ENCODE data around the gene INO80B.
"Not testable (repeated sequence)": the region's sequence is repeated elsewhere in the genome, so short reads cannot be mapped to it uniquely, and the experiment has no call there.

INO80B gene

DNA sequence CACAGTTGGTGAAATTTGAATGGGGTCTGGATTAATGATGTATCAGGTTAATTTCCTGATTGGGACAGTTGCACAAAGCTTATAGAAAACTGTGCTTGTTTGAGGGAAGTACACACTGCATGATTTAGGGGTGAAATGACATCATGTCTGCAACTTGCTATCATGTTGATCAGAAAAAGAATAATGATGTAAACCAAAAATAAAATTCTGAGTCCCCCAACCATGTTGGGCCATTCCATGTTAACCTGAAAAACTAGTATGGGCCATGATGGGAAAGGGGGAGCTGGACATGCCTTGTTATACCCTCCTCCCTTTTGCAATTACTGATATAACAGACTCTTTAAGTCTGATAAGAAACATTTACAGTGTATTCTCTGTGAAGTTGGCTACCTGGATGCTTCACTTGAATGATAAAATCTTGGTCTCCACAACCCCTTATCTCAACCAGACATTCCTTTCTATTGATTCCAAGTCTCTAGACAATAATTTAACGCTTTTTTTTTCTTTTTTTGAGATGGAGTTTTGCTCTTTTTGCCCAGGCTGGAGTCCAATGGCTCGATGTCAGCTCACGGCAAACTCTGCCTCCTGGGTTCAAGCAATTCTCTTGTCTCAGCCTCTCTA, 4.2 kb upstream of the INO80B start:
- DNase-seq = no peak

DNA sequence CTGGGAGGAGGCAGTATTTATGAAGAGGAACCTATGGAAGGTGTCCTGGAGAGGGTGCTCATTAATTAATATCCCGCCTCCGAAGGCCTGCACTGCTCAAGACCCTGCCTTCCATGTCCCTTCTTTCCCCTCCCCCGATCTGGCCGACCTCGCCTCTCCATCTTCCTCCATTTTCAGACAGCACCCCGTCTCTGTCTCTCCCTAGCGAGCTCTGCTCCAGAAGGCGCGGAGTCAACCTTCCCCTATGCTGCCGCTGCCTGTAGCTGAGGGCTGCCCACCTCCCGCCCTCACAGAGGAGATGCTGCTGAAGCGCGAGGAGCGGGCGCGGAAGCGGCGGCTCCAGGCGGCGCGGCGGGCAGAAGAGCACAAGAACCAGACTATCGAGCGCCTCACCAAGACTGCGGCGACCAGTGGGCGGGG, 2.3 kb downstream of the INO80B start:
- no peak for DNase-seq

DNA sequence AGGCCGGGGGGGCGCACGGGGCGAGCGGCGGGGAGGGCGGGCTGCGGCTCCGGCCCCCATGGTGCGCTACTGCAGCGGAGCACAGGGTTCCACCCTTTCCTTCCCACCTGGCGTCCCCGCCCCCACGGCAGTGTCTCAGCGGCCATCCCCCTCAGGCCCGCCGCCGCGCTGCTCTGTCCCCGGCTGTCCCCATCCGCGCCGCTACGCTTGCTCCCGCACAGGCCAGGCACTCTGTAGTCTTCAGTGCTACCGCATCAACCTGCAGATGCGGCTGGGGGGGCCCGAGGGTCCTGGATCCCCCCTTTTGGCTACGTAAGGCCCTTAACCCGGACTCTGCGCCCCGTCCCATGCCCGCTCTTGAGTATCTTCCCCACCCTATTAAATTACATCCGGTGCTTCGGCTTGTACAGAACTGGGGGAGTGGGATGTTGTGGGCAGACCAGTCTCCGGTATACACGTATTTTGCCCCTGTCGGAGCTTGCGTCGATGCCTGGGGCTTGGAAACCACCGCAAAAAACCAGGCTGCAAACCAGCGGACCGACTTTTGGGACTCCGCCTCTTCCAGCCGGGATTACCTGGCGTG, 2.8 kb downstream of the INO80B start:
- peak; percentile 74 for DNase-seq

DNA sequence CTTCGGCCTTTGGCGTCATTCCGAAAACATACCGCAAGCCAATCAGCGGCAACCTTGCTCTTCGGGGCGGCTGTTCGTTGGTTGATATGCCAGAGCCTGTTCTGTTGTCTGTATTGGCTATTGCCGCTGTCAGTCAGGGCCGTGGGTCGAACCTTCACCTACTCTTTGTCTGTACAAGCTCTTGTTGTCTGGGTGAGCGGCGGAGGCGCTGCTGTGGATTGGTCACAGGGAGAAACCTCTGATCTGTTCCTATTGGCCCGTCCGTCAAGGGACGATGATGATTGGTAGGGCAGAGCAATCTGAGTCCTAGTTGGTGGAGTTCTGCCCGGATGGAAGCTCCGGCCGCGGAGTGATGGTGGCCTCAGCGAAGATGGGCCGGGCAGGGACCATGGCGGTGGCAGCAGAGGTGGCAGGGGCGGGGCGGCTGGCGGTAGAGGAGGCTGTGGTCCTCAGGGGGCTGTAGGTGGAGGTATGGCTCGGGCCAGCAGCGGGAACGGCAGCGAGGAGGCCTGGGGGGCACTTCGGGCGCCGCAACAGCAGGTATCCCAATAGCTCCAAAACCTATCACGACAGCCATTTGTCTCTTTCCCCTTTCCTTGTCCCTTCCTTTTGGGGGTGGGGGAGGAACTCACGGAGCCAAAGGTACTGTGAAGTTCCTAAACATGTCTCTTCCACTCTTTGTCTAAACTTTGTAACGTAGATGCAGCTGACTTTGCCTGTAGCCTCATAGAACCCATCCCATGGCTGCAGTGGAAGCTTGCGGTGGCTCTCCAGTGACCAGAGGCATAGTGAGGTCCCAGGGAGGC, 3.4 kb downstream of the INO80B start, which contains the start of gene WBP1:
WBP1 (plus strand) TSS at position 307 of the 806 bp plus-strand sequence; CDS start at position 472, 165 bp downstream.
- peak; percentile 99 for DNase-seq

DNA sequence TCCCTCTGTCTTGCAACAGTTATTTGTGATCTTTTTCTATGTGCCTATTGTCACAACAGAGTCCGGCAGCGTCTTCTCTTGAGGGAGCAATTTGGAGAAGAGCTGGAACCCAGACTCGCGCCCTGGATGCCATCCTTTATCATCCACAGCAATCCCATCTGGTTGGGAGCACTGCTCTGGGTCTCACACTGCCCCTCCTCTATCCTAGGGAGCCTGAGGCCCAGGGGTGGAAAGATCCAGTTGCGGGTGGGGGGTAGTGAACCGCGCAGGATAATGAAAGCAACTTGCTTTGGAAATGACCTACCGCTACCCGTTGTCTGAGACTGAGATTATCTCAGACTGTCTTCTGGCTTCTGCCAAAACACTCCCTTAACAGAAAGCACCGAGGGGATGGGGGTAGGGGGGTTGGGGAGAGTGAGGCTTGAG, 4.1 kb downstream of the INO80B start:
- DNase-seq = no peak

DNA sequence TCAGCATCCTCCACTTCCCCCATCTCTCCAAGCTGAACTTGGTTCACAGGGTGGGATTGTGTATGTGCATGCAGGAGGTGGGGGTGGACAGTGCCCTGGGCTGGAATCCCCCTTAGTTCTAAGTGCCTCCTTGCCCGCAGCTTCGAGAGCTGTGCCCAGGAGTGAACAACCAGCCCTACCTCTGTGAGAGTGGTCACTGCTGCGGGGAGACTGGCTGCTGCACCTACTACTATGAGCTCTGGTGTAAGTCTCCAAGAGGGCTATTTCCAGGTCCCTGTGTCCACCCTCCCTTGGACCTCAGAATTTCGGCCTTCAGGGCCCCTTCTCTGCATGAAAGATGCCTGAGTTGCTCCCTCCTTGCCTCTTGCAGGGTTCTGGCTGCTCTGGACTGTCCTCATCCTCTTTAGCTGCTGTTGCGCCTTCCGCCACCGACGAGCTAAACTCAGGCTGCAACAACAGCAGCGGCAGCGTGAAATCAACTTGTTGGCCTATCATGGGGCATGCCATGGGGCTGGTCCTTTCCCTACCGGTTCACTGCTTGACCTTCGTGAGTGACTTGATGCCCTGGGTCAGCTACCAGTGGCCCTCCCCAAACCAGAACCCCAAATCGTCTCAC, 4.7 kb downstream of the INO80B start:
- not testable (repeated sequence) for DNase-seq

DNA sequence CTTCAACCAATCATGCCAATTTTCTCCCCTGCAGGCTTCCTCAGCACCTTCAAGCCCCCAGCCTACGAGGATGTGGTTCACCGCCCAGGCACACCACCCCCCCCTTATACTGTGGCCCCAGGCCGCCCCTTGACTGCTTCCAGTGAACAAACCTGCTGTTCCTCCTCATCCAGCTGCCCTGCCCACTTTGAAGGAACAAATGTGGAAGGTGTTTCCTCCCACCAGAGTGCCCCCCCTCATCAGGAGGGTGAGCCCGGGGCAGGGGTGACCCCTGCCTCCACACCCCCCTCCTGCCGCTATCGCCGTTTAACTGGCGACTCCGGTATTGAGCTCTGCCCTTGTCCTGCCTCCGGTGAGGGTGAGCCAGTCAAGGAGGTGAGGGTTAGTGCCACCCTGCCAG, 5.3 kb downstream of the INO80B start:
- not testable (repeated sequence) for DNase-seq

DNA sequence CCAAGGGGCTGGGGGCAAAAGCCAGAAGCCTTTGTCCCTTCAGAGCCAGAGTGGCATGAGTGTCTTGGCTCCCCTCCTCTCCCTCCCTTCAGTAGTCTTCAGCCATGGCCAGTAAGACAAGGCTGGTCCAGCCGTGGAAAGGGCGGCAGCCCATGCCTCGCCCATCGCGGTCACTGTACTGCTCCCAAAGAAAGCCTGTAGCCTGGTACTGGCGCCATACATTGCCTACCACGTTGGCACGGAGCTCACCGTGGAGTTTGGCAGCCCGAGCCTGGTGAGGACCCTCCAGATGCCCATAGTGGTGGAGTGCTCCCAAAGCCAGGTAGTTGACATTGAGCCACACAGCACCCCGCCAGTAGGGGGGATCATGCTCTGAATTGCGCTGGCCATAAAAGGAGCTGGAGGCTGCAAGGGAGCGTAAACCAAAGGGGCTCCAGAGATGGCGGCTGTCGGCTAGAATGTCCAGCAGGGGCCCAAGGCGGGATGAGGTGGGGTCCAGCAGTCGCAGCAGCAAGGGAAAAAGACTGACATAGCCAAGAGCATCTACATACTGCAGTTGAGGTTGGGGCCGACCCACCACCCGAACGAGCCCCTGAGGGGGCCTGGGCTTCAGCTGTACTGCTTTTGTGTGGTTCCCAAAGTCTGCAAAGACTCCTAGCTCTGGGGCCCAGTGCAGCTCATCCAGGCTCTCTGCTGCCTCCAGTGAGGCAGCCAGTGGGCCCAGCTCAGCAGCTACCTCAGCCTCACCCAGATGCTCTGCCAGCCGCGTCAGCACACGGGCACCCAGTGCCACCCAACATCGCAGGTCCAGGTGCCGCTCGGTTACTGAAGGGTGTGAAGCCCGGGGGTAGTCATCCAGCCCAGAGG, 6.5 kb downstream of the INO80B start:
- no peak for DNase-seq

DNA sequence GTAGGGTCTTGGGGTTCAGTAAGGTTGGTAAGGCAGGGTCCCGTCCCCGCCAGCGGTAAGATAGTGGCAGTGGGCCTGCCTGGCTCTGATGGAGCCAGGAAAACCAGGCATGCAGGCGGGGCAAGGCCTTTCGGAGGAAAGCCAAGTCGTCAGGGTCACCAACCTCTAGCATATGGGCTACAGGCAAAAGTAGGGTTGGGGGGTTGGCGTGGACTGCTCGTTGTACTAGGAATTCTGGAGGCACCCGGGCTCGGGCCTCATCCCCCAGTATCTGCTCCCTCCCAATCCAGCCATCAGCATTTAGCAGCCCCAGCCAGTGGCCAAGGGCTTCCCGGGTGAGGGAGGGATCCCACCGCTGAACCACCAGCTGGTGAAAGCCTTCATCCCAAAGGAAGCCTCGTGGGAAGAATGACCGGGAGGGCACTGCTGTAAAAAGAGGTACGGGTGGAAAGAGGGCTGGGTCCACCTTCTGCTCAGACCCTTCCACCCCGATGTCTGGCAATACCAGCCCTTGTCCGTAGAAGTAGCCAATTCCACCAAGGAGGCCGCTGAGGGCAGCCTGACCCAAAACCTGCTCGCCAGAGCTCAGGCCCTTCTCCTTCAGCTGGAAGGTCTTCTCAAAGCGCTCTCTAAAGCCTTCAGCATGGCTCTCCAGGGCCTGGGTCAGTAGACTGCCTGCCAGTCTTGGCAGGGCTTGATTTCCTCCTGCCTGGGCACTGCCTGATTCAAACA, 7.3 kb downstream of the INO80B start:
- peak; percentile 0 for DNase-seq

DNA sequence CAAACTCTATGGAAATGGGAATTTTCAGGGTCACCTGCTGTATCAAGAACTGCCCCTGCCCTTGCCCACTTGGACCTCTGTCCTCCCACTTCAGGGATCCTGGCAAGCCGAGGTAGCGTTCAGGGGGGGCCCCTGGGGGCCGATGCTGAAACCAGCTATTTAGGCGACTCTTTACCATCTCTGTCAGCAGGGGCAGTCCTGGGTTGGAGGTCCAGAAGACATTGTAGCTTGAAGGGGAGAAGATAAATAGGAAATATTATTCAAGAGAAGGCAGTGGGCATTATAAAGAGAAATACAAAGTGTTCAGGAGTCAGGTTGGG, 7.9 kb downstream of the INO80B start:
- no peak for DNase-seq

DNA sequence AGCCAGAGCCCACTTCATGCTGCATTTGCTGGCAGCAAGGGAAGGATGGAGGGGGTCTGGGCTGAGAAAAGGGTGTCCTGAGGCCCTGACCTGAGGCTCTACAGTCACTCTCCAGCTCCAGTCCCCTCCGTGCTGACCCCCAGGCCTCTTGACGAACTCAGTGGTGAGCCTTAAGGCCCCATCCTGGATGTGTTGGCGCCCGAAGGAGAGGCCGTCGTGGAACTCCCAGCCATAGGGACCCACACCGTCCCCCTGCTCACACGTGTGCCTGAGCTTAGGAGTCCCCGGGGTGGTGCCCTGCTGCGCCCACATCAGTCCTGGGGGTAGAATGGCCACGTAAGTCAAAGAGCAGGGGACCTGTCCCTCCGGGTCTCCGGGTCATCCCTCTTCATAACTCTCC, 9.5 kb downstream of the INO80B start:
- DNase-seq = no peak

DNA sequence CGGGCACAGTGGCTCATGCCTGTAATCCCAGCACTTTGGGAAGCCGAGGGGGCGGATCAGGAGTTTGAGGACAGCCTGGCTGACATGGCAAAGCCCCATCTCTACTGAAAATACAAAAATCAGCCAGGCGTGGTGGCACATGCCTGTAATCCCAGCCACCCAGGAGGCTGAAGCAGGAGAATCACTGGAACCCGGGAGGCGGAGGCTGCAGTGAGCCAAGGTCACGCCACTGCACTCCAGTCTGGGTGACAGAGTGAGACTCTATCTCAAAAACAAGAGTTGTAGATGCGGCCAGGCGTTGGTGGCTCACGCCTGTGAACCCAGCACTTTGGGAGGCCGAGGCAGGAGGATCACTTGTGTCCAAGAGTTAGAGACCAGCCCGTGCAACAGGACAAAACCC, 15.9 kb downstream of the INO80B start:
- DNase-seq = not testable (repeated sequence)

DNA sequence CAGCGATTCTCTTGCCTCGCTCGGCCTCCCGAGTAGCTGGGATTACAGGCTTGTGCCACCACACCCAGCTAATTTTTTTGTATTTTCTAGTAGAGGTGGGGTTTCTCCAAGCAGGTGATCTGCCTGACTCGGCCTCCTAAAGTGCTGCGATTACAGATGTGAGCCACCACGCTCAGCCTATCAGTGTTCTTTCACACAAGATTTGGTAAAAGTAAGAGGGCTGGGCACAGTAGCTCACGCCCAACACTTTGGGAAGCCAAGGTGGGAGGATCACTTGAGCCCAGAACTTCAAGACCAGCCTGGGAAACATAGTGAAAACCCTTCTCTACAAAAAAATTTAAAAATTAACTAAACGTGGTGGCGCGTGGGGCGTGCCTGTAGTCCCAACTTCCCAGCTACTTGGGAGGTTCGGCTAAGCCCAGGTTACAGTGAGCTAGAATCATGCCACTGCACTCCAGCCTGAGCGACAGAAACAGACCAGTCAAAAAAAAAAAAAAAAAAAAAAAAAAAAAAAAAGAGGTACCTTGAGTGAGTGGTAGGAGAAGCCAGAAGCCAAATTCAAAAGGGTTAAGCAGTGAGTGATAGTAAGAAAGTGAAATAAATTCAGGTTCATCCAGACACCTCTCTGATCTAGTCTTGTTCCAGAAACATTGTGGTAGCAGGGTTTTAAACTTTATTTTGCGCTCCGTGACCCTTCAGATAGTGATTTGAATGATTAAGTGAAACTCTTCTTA, 16.6 kb downstream of the INO80B start:
- peak; percentile 1 for DNase-seq

DNA sequence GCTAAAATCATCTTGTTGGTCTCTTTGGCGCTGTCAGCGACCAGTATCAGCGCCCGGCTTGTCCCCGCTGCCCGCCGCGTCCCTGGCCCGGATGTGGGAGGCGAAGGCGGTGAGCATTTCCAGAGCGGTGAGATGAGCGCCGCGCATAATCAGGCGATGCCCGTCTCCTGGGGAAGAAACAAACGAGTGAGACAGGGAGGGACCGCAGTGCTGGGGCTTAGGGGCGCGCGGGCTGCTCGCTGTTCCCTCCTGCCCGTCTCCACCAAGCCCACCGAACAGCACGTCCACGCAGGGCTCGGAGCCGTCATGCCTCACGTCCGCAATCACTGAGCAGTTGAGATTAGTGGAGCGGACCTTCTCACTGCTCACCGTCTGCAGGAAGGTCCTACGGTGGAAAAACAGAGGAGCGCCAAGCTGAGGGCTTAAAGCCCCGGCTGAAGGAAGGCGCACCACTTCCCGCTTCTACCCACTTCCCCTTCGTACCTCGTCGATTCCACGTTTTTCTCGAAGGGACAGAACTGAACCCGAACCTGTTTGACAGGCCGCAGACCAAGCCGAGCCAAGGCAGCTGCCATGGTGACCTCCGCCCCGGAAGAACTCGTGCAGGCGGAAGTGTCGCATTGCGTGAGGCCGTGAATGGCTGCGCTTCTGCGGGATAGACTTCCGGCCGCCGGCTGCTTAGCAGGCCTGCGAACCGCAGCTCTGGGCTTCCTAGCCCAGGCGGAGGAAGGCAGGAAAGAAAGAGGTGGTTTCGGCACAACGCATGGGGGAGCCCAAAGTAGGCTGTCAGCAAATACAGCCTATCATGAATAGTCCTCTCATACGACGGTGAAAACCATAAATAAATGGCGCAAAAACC, 17.4 kb downstream of the INO80B start, which contains the start of gene MRPL53:
MRPL53 (minus strand) TSS at position 595 of the 859 bp plus-strand sequence; CDS start at position 575, 20 bp downstream.
- peak; percentile 98 for DNase-seq

DNA sequence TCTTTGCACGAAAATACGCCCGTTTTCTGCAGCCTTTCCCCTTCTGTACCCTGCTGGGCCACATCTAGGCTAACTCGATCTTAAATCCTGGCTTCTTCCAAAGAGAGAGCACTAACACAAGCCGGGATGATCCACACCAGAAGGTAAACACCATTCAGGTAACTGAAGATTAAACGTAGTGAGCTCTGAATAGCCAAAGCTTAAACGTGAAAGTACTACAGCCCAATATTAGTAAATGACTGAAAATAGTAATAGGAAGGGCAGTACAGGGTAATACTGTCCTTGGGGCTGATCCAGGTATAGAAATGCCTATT, 18.0 kb downstream of the INO80B start:
- DNase-seq = no peak

DNA sequence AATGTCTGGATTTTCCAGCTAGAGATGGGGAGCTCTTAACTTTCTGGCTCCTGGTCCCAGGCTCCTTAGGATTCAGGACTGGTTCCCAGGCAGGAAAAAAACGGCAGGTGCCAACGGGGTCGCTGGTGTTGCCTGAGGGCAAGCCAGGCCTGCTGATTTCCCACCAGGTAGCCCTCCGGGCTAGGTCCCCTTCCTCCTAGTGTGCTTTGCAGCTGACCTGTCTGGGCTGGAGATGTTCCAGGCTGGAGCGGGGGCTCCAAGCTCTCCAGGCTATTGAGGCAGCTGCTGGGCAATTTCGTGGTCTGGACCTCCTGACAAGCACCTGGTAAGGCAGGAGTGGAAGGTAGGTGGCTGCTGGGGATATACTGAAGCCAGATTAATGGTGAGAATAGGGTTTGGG, 19.6 kb downstream of the INO80B start:
- DNase-seq = no peak

DNA sequence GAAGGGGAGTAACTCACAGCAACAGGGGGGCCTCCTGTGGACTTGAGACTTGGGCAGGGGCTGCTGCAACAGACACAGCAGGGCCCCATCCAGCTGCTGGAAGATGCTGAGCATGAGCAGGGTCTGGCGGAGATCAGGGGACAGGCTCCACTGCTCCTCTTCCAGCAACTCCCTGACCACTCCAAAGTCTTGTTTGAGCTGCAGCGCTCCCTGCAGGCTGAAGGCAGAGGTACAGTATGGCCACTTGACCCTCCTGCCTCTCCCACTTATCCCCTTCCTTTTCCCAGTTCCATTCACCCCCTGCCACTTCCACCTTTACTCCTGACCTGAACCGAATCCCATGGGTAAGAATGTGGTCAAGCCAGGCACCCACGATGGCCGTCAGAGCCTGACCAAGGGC, 20.0 kb downstream of the INO80B start:
- DNase-seq = no peak

DNA sequence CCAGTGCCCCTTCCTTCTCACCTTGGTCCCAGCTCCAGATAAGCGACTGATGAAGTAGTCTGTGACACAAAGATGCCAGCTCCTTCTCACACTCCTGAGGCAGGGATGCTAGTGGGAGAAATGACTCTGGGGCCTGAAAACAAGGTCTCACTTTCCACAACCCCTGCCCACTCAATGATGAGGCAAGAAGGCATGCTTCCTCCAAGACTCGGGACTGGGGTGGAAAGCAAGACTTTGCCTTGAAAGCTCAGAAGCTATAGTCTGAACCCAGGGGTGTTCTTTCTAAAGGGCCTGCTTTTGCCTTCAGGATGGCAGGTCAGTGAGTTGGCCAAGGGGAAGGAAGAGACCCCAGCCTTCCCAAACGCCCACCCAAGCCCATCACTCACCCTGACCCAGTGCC, 26.5 kb downstream of the INO80B start:
- DNase-seq = no peak

DNA sequence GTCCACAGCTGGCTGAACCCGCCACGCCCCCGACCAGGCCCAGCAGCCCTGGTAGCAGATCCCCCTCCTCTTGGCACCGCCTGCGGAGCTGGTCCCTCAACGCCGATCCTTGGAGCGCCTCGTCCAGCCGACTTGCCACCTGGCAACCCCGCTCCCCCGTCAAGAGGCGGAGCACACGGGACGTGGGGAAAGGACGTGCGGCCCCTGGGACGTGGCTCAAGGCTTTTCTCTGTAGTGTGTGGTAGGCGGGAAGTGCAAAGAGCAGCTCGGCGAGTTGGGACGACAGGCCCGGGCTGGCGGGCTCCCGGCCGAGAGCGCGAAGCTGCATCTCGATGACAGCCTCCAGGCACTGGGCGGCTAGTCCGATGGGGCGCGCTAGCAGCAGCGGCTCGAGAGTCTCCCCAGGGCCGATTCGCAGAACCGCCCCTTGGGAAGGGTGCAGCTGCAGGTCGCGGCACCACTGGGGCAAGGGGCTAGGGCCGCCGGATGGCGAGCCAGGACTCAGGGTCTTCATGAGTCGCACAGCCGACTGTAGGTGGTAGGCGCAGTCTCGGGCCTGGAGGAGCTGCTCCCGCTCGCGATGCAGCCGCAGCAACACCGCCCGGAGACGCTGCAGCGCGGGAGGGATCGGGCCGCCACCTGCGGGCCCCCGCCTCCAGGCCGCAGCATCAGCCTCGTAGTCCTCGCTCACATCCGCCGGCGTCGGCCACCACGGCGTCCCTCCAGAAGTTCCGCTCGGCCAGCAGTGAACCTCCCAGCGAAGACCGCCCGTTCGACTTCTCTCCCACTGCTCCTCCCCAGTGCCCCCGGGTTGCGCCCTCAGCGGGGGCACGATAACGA, 27.3 kb downstream of the INO80B start:
- DNase-seq = peak; percentile 68
